Mesenteric fat pad (tissue), 1 donor: ENCODE results near the gene DCP1A. TPM values are rescaled to one million over a fixed set of nuclear protein-coding genes. Genes with fewer than 3 reads are reported as not detected.
A peak's percentile ranks its signal among the peaks of the same experiment; 100 is the strongest.
"Not testable (repeated sequence)": the region's sequence is repeated elsewhere in the genome, so short reads cannot be mapped to it uniquely, and the experiment has no call there.

ENCODE experiments used
- DNase-seq: peaks from one replicate; pipeline ENCODE4 v3.0.0-alpha.2; 2020; ENCODE audit warnings: low spot score
- long read RNA-seq: library from polyadenylated mRNA; unstranded; transcript quantifications from one replicate; pipeline ENCODE4 v2.0.0, GENCODE V29; 2020
- total RNA-seq: library from RNA; stranded (reverse); fragmentation: NEBNext Ultra II Directional; extraction: Animal tissue kit (Norgen Biotek cat#: 25700); gene quantifications from one replicate; pipeline ENCODE4 v1.2.1, GENCODE V29; 2021
- donor health status: DM: yes; HTN: yes; CAD: no.

DCP1A gene
- 28.6 TPM for total RNA-seq
- long read RNA-seq, full-length matches to known transcripts: 39 of 52 reads
- long read RNA-seq, partial matches to known transcripts: 2 of 52 reads
- long read RNA-seq, other reads (novel, unspliced or antisense): 11 of 52 reads

DNA sequence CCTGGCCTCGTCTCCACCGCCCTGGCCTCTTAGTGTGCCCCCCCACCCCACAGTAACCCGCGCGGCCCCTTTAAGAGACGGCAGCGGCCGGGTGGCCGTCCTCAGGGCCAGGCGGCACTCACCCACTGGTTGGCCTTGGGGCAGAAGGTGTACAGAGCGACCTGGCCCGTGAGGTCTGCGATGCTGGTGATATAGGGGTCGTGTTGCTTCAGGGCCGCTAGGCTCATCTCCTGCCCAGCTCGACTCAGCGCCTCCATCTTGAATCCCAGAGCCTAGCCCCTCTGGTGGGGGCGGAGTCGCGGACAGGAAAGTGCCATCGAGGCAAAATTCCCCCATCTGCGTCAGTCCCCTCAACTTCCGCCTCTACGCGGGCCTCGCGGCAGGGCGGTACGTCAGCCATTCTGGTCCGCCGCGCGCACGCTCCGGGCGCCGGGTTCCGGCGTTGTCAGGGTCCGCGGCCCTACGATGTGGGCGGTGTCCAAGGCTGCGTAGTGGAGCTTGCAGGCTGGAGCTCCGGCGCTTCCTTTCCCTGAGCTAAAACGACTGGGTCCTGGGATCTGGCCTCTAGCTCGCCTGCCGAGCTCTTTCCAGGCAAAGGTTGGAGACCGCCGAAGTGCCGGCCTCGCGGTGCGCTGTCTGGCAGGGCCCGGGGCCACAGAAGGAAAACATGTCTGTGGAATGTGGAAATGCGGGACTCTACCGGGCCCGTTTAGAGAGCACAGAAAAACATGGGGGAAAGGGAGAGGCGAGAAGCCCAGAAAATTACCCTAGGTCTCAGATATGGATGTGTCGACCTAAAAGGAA lies at the start of gene DCP1A:
TSS of gene DCP1A (minus strand) at position 283 of the 804 bp plus-strand sequence. CDS start at position 257, 26 bp downstream.
- DNase-seq: peak; percentile 98

GRCh38 chr3:53384465-53385423 lies 37.4 kb upstream of the DCP1A start:
- no peak for DNase-seq

- DNase-seq: no peak
Measured at GRCh38 chr3:53382106-53382505, 34.8 kb upstream of the DCP1A start.

DNA sequence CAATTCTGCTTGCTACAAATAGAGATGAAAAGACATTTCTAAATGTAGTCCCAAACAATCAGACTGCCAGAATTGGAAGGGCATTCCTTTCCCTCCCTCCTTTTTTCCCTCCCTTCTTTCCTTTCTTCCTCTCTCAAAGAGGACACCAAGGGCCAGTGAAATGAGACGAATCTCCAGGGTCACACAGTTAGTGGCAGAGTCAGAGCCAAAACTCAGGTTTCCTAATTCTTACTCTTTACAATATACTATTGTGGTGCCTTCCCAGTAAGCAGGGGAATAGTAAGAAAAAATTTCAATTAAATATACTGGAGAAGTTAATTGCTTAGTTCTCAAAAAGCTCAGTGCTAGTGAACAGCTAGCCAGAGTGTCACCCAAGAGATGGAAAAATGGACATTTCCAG lies 33.0 kb upstream of the DCP1A start:
- no peak for DNase-seq

DNA sequence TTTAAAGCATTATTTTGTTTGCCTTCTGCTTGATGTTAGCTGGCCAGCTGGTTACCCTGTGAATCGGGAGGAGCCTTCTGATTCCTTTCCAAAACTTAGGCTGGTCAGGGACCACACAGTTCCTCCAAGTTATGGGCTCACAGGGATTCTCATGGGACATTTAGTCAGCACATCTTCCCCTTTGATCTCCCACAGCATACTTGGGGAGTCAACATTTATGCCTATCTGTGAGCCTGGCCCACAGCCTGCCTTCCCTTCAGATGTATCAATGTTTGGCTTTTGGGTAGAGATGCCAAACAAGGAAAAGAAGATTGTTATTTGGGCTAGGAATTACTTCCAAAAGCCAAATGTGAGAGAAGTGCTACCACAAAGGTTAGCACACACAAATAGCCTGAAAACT lies 32.6 kb upstream of the DCP1A start:
- DNase-seq: no peak

DNA sequence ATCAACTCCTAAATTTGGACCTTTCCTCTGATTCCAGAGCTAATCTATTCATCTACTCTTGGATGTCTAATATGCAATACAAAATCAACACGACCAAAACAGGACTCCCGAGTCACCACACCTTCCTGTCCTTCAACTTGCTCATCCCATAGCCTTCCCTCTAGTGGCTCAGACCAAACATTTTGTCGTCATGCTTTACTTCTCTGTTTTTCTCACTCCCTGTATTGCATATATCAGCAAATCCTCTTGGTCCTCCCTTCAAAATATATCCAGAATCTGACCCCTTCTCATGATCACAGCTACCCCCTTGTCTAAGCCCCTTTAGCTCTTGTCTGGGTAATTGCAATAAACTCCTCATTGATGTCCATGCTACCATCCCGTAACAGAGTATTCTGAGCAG lies 30.5 kb upstream of the DCP1A start:
- DNase-seq: no peak

DNA sequence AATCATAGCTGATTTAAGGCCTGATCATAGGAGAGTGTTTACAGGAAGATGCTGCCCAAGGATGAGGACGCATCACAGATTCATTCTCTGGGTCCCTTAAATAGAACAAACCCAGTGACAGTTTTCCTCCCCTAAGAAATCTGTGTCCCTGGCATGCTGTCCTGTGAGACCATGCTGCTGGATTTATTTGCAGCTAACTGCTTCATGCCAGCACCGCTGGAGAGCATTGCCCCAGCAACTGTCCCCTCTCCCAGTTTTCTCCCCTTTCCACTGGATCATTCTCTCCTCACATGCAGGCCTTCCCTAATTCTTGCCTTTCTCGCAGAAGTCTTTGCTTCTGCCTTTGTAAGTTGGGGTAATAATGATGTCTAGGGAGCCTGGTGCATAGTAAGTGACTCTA lies 29.3 kb upstream of the DCP1A start:
- DNase-seq: no peak

- no peak for DNase-seq
Measured at GRCh38 chr3:53375019-53375418, 27.7 kb upstream of the DCP1A start.

GRCh38 chr3:53370719-53371118 lies 23.4 kb upstream of the DCP1A start:
- not testable (repeated sequence) for DNase-seq

DNA sequence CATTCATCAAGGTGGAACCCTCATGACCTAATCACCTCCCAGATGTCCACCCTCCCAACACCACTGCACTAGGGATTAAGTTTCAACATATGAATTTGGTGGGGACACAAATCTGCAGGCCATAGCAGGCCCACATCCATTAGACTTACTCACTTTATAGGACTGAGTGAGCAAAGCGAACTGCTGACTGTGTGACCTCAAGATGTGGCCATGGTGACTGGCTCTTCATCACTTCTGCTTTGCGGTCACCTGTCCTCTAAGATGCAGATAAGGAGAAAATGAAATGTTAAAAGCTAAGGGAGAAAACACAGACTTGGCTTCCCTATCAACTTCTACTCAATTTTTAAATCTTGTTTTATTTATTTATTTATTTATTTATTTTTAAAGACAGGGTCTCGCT lies 14.5 kb upstream of the DCP1A start:
- no peak for DNase-seq

- no peak for DNase-seq
Measured at GRCh38 chr3:53357458-53357857, 10.1 kb upstream of the DCP1A start.

DNA sequence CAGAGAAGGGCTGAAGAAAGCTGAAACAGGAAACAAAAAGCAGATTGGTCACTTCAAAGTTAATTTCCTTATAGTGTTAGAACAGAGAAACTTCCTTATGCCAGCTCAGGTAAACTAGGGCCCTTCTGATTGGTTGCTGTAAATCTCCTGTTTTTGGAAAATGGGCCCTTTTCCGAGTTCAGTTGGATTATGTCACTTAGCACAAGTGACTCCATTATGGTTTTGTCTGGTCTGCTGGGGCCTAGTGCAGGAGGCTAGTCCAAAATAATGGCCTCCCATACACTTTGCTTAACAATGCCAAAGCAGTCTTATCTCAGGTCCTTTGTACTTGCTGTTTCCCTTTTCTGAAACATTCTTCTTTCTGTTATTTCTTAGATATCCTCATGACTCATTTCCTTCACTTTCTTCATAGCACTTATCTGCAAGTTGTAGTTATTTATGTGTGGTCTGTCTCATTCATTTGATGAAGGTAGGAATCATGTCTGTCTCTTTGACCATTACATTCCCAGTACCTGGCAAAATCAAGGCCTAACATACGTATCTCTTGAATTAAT lies 7.7 kb upstream of the DCP1A start:
- no peak for DNase-seq

DNA sequence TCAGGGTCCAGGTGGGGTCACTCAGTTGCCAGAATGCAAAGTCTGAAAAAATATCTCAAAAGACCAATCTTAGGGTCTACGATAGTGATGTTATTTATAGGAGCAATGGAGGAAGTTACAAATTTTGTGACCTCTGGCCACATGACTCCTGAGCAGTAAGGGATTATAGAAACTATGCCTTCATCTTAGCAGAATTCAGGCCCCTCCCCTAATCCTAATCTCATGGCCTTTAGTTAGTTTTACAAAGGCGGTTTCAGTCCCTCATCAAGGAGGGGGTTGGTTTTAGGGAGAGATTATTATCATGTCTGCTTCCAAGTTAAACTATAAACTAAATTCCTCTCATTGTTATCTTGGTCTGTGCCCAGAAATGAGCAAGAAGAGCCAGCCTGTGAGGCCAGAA lies 5.9 kb upstream of the DCP1A start:
- no peak for DNase-seq

DNA sequence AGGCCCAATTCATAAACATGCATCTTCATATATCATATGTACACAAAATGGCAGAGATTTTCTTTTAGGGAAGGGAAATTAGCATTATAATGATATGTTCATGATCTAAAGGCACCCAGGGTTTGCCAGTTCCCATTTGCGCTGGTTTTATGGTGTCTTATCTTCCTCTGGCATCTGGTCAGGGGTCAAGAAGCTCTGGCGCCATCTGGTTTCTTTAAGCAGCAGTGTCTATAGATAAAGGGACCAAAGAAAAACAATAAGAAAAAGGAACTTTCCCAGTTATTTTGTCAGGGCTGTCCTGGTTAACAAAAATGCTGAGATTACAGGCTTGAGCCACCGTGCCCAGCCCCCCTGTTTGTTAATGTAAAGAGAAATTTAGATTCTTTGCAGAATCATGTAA lies 3.3 kb upstream of the DCP1A start:
- DNase-seq: no peak

DNA sequence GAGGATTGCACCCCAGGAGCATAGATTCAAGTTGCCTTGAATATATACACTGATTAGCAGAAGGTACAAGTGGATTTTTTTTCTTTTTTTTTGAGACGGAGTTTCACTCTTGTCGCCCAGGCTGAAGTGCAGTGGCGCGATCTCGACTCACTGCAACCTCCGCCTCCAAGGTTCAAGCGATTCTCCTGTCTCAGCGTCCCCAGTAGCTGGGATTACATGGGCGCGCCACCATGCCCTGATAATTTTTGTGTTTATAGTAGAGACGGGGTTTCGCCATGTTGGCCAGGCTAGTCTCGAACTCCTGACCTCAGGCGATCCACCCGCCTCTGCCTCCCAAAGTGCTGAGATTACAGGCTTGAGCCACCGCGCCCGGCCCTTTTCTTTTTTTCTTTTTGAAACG lies 775 bp upstream of the DCP1A start:
- not testable (repeated sequence) for DNase-seq

- no peak for DNase-seq
Measured at GRCh38 chr3:53346922-53347260, 452 bp downstream of the DCP1A start.

- no peak for DNase-seq
Measured at GRCh38 chr3:53346514-53346913, 829 bp downstream of the DCP1A start.

- DNase-seq: no peak
Measured at GRCh38 chr3:53342353-53342752, 5.0 kb downstream of the DCP1A start.

GRCh38 chr3:53337167-53337940 lies 10.0 kb downstream of the DCP1A start:
- DNase-seq: no peak

GRCh38 chr3:53334742-53335141 lies 12.6 kb downstream of the DCP1A start:
- DNase-seq: no peak

DNA sequence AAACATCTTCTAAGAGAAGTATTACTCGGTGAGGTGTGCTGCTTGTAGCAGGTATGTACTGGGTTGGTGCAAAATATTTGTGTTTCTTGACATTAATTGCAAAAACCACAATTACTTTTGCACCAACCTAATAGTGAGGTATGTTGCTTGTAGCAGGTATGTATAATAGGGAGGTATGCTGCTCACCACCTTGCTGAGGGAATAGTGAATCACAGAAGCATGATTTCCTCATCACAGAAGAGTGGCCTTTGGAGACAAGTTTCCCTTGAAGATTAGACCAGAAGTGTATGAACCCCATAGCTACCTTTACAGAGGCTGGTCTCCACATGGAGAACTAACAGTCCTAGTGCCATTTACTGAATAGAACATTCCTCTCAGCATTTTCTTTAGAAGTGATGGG lies 15.5 kb downstream of the DCP1A start:
- DNase-seq: no peak
